Stimulated activated naive CD8-positive, alpha-beta T cell treated with anti-CD3 and anti-CD28 coated beads, Interleukin-15, Interleukin-2, amounts not matched to agents 100 U/mL and 50 U/mL, for 24 hours (primary cell): Measurements from ENCODE around the gene TMED4.
"Not testable (repeated sequence)": the region's sequence is repeated elsewhere in the genome, so short reads cannot be mapped to it uniquely, and the experiment has no call there.

Source experiments
- ATAC-seq: fragments of 150-1000 bp; cut with Tn5 transposase; one replicate; pipeline ENCODE4 v1.10.0; 2021
- DNase-seq: peaks from one replicate; pipeline ENCODE4 v3.0.0; 2021

Gene TMED4

DNA sequence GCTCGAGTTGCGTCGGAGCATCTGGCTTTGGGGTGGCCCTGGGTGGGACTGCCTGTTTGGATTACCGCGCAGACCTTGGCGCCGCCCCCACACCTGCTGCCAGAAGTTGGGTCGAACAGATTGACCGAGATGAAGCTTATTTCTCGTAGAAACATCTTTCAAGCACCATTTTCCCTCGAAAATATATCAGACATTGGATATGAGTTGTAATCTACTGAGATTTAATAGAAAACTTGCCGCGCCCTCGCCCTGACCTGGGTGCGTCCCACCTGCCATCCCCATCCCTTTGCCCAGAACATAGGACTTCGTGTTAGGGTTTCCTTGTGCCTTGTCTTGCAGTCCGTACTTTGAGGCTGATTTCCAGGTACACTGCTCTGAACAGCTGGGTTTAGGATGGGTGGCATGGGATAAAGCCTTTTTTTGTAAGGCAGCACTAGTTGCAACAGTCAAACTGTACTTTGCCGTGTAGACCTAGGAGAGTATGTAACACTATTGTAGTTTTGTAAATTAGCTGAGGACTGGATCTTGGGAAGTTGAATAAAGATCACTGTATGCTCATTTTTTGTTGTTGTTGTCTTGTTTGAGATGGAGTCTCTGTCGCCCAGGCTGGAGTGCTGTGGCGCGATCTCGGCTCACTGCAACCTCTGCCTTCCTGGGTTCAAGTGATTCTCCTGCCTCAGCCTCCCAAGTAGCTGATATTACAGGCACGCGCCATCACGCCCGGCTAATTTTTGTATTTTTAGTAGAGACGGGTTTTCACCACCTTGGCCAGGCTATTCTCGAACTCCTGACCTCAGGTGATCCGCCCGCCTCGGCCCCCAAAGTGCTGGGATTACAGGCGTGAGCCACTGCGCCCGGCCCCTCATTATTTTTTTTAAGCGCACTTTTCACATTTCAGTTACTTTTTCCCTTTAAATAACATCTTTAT is 25.4 kb upstream of the TMED4 start:
- no peak for ATAC-seq

DNA sequence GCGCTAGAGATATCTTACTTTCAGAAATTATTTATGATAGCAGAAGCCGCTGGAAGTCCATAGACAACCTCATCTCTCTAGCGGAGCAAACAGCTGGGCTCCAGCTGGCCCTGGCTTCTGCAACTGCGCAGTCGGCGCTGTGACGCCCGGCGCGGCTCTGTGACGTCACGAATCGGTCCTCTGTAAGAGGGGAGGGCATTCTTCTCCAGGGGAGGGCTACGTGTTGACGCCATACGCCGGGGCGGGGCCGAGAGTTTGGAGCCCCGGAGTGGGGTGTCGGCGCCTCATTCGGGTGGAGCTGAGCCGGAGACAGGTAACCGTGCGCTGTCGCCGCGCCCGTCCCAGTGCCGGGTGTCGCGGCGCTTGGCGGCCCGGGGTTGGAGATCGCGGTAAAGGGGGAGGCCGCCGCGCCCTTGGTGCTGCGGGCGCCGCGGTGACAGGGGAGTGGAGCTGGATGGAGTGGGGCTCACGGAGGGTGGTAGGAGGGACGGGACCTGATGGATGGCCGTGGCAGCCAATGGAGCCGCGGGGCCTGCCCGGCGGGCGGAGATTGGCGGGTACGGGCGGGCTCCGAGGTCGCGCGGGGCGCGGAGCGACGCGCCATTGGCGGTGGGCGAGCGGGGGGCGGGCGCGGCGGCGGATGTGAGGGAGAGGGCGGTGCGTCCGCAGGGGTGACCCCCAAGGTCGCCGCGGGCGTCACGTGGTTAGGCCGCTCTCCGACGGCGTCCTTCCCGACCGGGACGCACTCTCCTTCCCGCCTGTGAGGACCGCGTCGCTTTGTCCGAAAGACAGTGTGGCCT is 24.5 kb upstream of the TMED4 start, which contains the start of gene OGDH:
OGDH (plus strand) TSS at position 287 of the 800 bp plus-strand sequence. CDS start 17,717 bp downstream, outside the sequence.
- ATAC-seq (peak; percentile 99), DNase-seq (peak; percentile 100)

More for the DNA sequence above, 25.4 kb upstream of the TMED4 start:
- DNase-seq: peak; percentile 24

GRCh38 chr7:44604941-44605340 is 22.9 kb upstream of the TMED4 start:
- DNase-seq (no peak), ATAC-seq (no peak)

DNA sequence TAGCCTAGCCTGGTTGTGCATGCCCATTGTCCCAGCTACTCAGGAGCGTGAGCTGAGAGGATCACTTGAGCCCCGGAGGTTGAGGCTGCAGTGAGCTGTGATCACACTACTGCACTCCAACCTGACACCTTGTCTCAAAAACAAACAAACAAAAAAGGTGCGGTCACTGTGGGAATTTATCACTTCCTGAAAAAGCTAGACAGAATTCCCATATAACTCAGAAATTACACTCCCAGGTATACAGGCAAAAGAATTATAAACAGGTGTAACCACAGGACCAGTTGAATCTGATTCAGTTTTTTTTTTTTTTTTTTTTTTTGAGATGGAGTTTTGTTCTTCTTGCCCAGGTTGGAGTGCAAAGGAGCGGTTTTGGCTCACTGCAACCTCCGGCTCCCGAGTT is 21.2 kb upstream of the TMED4 start:
- ATAC-seq (no peak), DNase-seq (no peak)

- no peak for ATAC-seq
- no peak for DNase-seq
These were observed 20.5 kb upstream of the TMED4 start for GRCh38 chr7:44602576-44602910.

DNA sequence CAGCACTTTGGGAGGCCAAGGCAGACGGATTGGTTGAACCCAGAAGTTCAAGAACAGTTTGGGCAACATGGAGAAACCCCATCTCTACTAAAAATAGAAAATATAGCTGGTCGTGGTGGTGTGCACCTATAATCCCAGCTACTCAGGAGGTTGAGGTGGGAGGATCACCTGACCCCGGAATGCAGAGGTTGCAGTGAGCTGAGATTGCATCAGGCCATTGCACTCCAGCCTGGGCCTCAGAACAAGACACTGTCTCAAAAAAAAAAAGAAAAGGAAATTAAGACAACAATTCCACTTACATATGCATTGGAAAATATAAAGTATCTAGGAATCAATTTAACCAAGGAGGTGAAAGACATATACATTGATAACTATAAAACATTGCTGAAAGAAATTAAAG is 17.2 kb upstream of the TMED4 start:
- ATAC-seq (no peak), DNase-seq (no peak)

DNA sequence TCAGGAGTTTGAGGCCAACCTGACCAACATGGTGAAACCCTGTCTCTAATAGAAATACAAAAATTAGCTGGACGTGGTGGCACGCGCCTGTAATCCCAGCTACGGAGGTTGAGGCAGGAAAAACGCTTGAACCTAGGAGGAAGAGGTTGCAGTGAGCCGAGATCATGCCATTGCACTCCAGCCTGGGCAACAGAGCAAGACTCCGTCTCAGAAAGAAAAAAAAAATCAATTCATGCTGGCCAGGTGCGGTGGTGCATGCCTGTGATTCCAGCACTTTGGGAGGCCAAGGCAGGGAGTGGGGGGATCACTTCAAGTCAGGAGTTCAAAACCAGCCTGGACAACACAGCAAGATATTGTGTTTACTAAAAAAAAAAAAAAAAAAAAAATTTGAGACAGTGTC is 15.2 kb upstream of the TMED4 start:
- not testable (repeated sequence) for ATAC-seq, DNase-seq

- DNase-seq: no peak
These were observed 14.1 kb upstream of the TMED4 start for GRCh38 chr7:44595934-44596635.

GRCh38 chr7:44590910-44591309 is 8.9 kb upstream of the TMED4 start:
- no peak for ATAC-seq
- DNase-seq: no peak

More at GRCh38 chr7:44595934-44596635, 14.1 kb upstream of the TMED4 start:
- no peak for ATAC-seq

DNA sequence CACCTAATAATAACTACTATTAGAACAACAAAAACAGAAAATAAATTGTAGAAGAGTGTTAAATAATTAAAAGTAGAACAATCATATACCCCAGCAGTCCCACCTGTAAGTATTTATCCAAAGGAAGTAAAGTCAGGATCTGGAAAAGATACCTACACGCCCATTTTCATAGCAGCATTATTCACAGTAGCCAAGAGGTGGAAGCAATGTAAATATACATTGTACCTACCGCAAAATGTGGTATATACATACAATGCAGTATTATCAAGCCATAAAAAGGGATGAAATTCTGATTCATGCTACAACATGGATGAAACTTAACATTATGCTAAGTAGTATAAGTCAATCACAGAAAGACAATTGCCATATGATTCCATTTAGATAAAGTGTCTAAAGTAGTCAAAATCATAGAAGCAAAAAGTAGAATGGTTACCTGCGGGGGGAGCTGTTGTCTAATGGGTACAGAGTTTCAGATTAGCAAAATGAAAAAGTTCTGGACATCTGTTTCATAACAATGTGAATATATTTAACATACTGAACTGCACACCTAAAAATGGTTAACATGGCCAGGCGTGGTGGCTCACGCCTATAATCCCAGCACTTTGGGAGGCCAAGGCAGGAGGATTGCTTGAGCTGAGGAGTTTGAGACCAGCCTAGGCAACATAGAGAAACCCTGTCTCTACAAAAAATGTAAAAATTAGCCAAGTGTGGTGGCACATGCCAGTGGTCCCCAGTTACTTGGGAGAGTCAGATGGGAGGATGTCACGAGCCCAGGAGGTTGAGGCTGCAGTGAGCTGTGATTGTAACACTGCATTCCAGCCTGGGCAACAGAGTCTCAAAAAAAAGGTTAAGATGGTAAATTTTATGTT is 6.0 kb upstream of the TMED4 start:
- peak; percentile 59 for DNase-seq
- ATAC-seq: peak; percentile 77

- no peak for DNase-seq
- no peak for ATAC-seq
These were observed 1.3 kb upstream of the TMED4 start for GRCh38 chr7:44583146-44583865.

GRCh38 chr7:44580945-44581878 is 819 bp downstream of the TMED4 start:
- ATAC-seq (peak; percentile 36), DNase-seq (peak; percentile 56)

- DNase-seq: no peak
- no peak for ATAC-seq
These were observed 5.8 kb downstream of the TMED4 start for GRCh38 chr7:44576228-44576627.

DNA sequence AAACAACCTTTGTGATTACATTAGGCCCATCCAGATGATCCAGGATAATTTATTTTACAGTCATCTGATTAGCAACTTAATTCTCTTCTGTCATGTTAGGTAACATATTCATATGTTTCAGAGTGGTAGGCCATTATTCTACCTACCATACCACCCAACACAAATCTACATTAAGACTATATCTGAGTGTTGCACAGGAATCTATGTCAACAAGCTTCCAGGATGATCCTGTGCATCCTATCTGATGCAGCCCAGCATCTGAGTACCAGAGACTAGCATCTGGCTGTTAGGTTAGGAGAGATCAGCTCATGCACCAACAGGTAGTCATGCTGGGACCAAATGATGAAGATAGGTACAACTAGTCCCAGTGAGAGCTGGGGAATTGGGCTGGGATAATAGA is 7.0 kb downstream of the TMED4 start:
- no peak for DNase-seq
- ATAC-seq: no peak

DNA sequence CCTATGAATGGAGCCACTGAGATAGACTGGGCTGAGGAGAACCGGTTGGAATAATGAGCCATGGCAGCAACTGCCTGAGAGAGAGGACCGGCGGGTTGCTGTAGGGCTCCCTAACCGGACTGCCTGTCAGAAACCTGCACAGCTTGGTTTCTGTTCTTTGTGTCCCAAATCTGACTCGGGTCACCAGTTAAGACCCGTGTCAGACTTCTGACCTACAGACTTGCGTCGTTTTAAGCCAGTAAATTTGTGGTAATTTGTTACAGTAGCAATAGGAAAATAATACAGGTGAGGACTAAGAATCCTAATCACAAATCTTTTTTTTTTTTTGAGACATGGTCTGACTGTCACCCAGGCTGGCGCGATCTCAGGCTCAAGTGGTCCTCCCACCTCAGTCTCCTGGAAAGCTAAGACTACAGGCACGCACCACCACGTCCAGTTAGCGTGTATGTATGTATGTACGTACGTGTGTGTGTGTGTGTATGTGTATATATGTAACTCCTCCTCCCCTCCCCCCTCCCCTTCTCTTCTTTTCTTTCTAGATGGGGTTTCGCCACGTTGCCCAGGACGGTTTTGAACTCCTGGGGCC is 7.7 kb downstream of the TMED4 start:
- ATAC-seq (no peak), DNase-seq (no peak)

GRCh38 chr7:44573464-44574286 is 8.4 kb downstream of the TMED4 start, which contains the start of gene DDX56:
Gene DDX56 (minus strand): TSS chr7:44573908. CDS start chr7:44573895, 13 bp downstream.
- DNase-seq: peak; percentile 94

DNA sequence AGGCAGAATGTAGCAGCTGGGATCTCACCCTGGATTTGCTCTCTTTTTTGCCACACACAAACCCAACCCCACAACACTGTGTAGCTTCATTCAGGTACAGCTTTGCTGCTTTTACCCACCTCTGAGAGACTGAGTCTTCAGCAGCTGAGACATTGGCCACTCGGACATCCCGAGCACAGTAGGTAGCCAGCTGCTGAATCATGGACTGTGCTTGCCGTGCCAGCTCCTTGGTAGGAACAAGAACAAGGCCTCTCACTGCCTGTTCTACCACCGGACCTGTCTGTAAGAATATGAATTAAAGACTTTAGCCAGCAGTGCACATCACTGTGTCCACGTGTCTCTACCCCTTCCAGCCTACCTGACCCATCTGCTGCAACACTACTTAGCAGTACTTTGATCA is 9.3 kb downstream of the TMED4 start:
- ATAC-seq (no peak), DNase-seq (no peak)

More at GRCh38 chr7:44573464-44574286, 8.4 kb downstream of the TMED4 start, which contains the start of gene DDX56:
- peak; percentile 97 for ATAC-seq

GRCh38 chr7:44569959-44570358 is 12.1 kb downstream of the TMED4 start:
- no peak for ATAC-seq
- no peak for DNase-seq
